Calu3 (cell line): Measurements from ENCODE around the gene TUBGCP6. TPM values are rescaled to one million over a fixed set of nuclear protein-coding genes. Genes with fewer than 3 reads are reported as not detected.

Experiments
- BruUV-seq: library from RNA; stranded (reverse); fragments of 400-500 nt; replicated peaks from 2 replicates; lab custom pipeline; 2021; lab: Mats Ljungman, UMichigan
- CTCF ChIA-PET: fragments of 300-600 bp; sonication (Branson Sonifier 250); formaldehyde crosslinking; loops from one replicate; lab custom pipeline; 2022; ENCODE audit warnings: antibody characterized with exemption; lab: Charles Lee
- DNase-seq: peaks from one replicate; pipeline ENCODE4 v3.0.0; 2022
- H3K27ac Mint-ChIP-seq: one replicate; pipeline ENCODE4 v1.8.0; 2022; ENCODE audit warnings: mixed read lengths; ENCODE audit not compliant: unreplicated experiment
- H3K27me3 Mint-ChIP-seq: one replicate; pipeline ENCODE4 v1.8.0; 2022; ENCODE audit warnings: mixed read lengths; ENCODE audit not compliant: unreplicated experiment
- H3K36me3 Mint-ChIP-seq: one replicate; pipeline ENCODE4 v1.8.0; 2022; ENCODE audit warnings: mild to moderate bottlenecking, moderate library complexity, mixed read lengths; ENCODE audit not compliant: insufficient read depth, unreplicated experiment
- H3K4me1 Mint-ChIP-seq: one replicate; pipeline ENCODE4 v1.8.0; 2022; ENCODE audit warnings: mild to moderate bottlenecking, low read depth, mixed read lengths; ENCODE audit not compliant: unreplicated experiment
- H3K4me3 Mint-ChIP-seq: one replicate; pipeline ENCODE4 v1.8.0; 2022; ENCODE audit warnings: mild to moderate bottlenecking, low read depth, moderate library complexity, mixed read lengths; ENCODE audit not compliant: unreplicated experiment
- H3K9me3 Mint-ChIP-seq: one replicate; pipeline ENCODE4 v1.8.0; 2022; ENCODE audit warnings: low read depth, mixed read lengths; ENCODE audit not compliant: unreplicated experiment
- CTCF ChIP-seq: fragments of 200-600 bp; IDR thresholded peaks from one replicate; pipeline ENCODE4 v1.8.0; 2022; ENCODE audit warnings: antibody characterized with exemption; ENCODE audit not compliant: unreplicated experiment
- intact Hi-C: fragments of 100-400 bp; cut with micrococcal nuclease; formaldehyde crosslinking; loops from one replicate; pipeline ENCODE4 v1.10.0; 2022; ENCODE audit not compliant: unreplicated experiment
- total RNA-seq: library from RNA; stranded (reverse); gene quantifications from 2 replicates; pipeline ENCODE4 v1.2.3, GENCODE V29; 2022

TUBGCP6 gene
- total RNA-seq, 1 experiment from 2014 or later: 49.7 TPM

- Mint-ChIP-seq H3K27me3 (peaks cover 4% of the 10 kb centered on the region), H3K4me1 (no peaks in the 10 kb centered on the region), H3K9me3 (no peaks in the 10 kb centered on the region), H3K27ac (no peak overlapping the region), H3K4me3 (no peak overlapping the region), H3K36me3 (peaks cover 7% of the 10 kb centered on the region)
- CTCF ChIA-PET: no interaction called here
- intact Hi-C loops: no loop called here
- no peak for TF ChIP-seq CTCF
- BruUV-seq: no TSS peak
- DNase-seq: no peak
Measured at GRCh38 chr22:50176850-50177536, 67.8 kb downstream of the TUBGCP6 start.

GRCh38 chr22:50175921-50176849, 68.6 kb downstream of the TUBGCP6 start:
- no peaks in the 10 kb centered on the region for H3K9me3 Mint-ChIP-seq

GRCh38 chr22:50175191-50175461, 69.7 kb downstream of the TUBGCP6 start:
- intact Hi-C loops: no loop called here
- no peak overlapping the region for H3K27ac Mint-ChIP-seq
- BruUV-seq: no TSS peak
- peaks cover 8% of the 10 kb centered on the region for H3K36me3 Mint-ChIP-seq
- no peak for TF ChIP-seq CTCF
- H3K27me3 Mint-ChIP-seq: peaks cover 21% of the 10 kb centered on the region
- CTCF ChIA-PET: interaction anchor here (0.6 kb wide), 1 partner anchor 379 kb away, joined by 4 read pairs; no protein-coding TSS in a partner anchor
- no peaks in the 10 kb centered on the region for H3K9me3 Mint-ChIP-seq
- no peak for DNase-seq
- no peak overlapping the region for H3K4me3 Mint-ChIP-seq
- no peaks in the 10 kb centered on the region for H3K4me1 Mint-ChIP-seq

More at GRCh38 chr22:50175921-50176849, 68.6 kb downstream of the TUBGCP6 start:
- Mint-ChIP-seq H3K27ac (no peak overlapping the region), H3K36me3 (peaks cover 8% of the 10 kb centered on the region), H3K4me3 (no peak overlapping the region), H3K27me3 (peaks cover 12% of the 10 kb centered on the region), H3K4me1 (no peaks in the 10 kb centered on the region)
- TF ChIP-seq CTCF: no peak
- CTCF ChIA-PET: no interaction called here
- intact Hi-C loops: no loop called here
- DNase-seq: no peak
- BruUV-seq: no TSS peak

- H3K36me3 Mint-ChIP-seq: peaks cover 8% of the 10 kb centered on the region
- H3K27me3 Mint-ChIP-seq: peaks cover 22% of the 10 kb centered on the region
- H3K27ac Mint-ChIP-seq: no peak overlapping the region
- no peak for TF ChIP-seq CTCF
- H3K9me3 Mint-ChIP-seq: no peaks in the 10 kb centered on the region
- DNase-seq: no peak
- CTCF ChIA-PET: interaction anchor here (0.6 kb wide), 1 partner anchor 378 kb away, joined by 4 read pairs; no protein-coding TSS in a partner anchor
- H3K4me3 Mint-ChIP-seq: no peak overlapping the region
- BruUV-seq: no TSS peak
- H3K4me1 Mint-ChIP-seq: no peaks in the 10 kb centered on the region
- intact Hi-C loops: no loop called here
Measured at GRCh38 chr22:50174382-50175190, 70.2 kb downstream of the TUBGCP6 start.
